NCI-H1417 (cell line): ENCODE results near the gene DOHH.
A peak's percentile ranks its signal among the peaks of the same experiment; 100 is the strongest.

Experiments
- DNase-seq, 3 experiments: peaks; one replicate each; lab custom pipeline; 2025; lab: John Stamatoyannopoulos, UW

The DOHH gene

GRCh38 chr19:3478409-3479176 lies 21.9 kb downstream of the DOHH start:
- no peak for DNase-seq

GRCh38 chr19:3477951-3478350 lies 22.5 kb downstream of the DOHH start:
- DNase-seq = no peak

- DNase-seq = no peak
These were observed 23.0 kb downstream of the DOHH start for GRCh38 chr19:3477506-3477905.

GRCh38 chr19:3476830-3477229 lies 23.6 kb downstream of the DOHH start:
- DNase-seq = no peak

- DNase-seq = no peak
These were observed 25.0 kb downstream of the DOHH start for GRCh38 chr19:3475449-3475848.

- no peak for DNase-seq
These were observed 25.9 kb downstream of the DOHH start for GRCh38 chr19:3474614-3475013.

GRCh38 chr19:3474010-3474409 lies 26.5 kb downstream of the DOHH start:
- DNase-seq = no peak

GRCh38 chr19:3471954-3472655 lies 28.4 kb downstream of the DOHH start:
- DNase-seq = peak in 1 of 3 experiments; percentile 34

- DNase-seq = no peak
These were observed 29.9 kb downstream of the DOHH start for GRCh38 chr19:3470500-3471128.

- no peak for DNase-seq
These were observed 30.6 kb downstream of the DOHH start for GRCh38 chr19:3469638-3470499.

GRCh38 chr19:3468211-3468610 lies 32.3 kb downstream of the DOHH start:
- no peak for DNase-seq

GRCh38 chr19:3467437-3468198 lies 32.9 kb downstream of the DOHH start:
- DNase-seq = no peak

GRCh38 chr19:3466635-3467034 lies 33.8 kb downstream of the DOHH start:
- DNase-seq = no peak

GRCh38 chr19:3465552-3465951 lies 34.9 kb downstream of the DOHH start:
- DNase-seq = no peak

GRCh38 chr19:3464587-3465235 lies 35.8 kb downstream of the DOHH start:
- no peak for DNase-seq

GRCh38 chr19:3463714-3464586 lies 36.5 kb downstream of the DOHH start:
- no peak for DNase-seq

GRCh38 chr19:3462991-3463713 lies 37.3 kb downstream of the DOHH start:
- DNase-seq = no peak

- DNase-seq = no peak
These were observed 40.4 kb downstream of the DOHH start for GRCh38 chr19:3459965-3460582.
